Vagina (tissue), 2 donors: ENCODE results near the gene NKAIN2. TPM values are rescaled to one million over a fixed set of nuclear protein-coding genes. Genes with fewer than 3 reads are reported as not detected.

ENCODE experiments used
- DNase-seq, 2 donors: peaks; one replicate each; pipeline ENCODE4 v3.0.0-alpha.2; 2017; ENCODE audit errors: extremely low spot score in 2 of 2
- H3K27ac ChIP-seq: fragments of 200-600 bp; sonication (generic); one replicate; pipeline ENCODE4 v1.5.1; 2019
- H3K27me3 ChIP-seq: fragments of 200-600 bp; sonication (generic); one replicate; pipeline ENCODE4 v1.5.1; 2019
- H3K36me3 ChIP-seq, 2 donors: fragments of 200-600 bp; sonication (generic); one replicate each; pipeline ENCODE4 v1.5.1; 2017 to 2019
- H3K4me1 ChIP-seq: fragments of 200-600 bp; sonication (generic); one replicate; pipeline ENCODE4 v1.5.1; 2019
- H3K4me3 ChIP-seq, 2 donors: fragments of 200-600 bp; sonication (generic); 1 replicate in 1 of 2; 2 replicates in 1 of 2; pipeline ENCODE4 v1.5.1; 2016 to 2019
- H3K9me3 ChIP-seq: fragments of 200-600 bp; sonication (generic); one replicate; pipeline ENCODE4 v1.5.1; 2019
- POLR2A ChIP-seq, 2 donors: fragments of 450-650 bp; IDR thresholded peaks; one replicate each; pipeline ENCODE4 v1.6.1; 2017; ENCODE audit warnings: antibody characterized with exemption in 2 of 2, mild to moderate bottlenecking in 2 of 2, moderate library complexity in 2 of 2
- POLR2AphosphoS5 ChIP-seq, 2 donors: sonication (generic); formaldehyde crosslinking; IDR thresholded peaks; one replicate each; pipeline ENCODE4 v1.9.0; 2017; ENCODE audit warnings: antibody characterized with exemption in 2 of 2, mild to moderate bottlenecking in 2 of 2, low read depth in 1 of 2; ENCODE audit not compliant: insufficient read depth in 1 of 2
- intact Hi-C: fragments of 100-400 bp; cut with DNase I; formaldehyde crosslinking; loops from one replicate; pipeline ENCODE4 v1.15.1; 2023
- total RNA-seq: library from RNA; depleted of rRNA; stranded (reverse); fragments of >200 nt; gene quantifications from one replicate; pipeline ENCODE4 v1.2.3, GENCODE V29; 2016
- TF ChIP-seq, protein P1 (sequence below), 3 experiments: fragments of 450-650 bp in 2 of 3; fragments of 200-600 bp in 1 of 3; sonication (generic) in 1 of 3; IDR thresholded peaks; one replicate each; pipeline ENCODE4 v1.5.1; 2017 to 2019; ENCODE audit warnings: antibody characterized with exemption in 3 of 3, mild to moderate bottlenecking in 2 of 3, moderate library complexity in 2 of 3

NKAIN2 gene
- total RNA-seq, 1 donor from 2014 or later = not detected

DNA sequence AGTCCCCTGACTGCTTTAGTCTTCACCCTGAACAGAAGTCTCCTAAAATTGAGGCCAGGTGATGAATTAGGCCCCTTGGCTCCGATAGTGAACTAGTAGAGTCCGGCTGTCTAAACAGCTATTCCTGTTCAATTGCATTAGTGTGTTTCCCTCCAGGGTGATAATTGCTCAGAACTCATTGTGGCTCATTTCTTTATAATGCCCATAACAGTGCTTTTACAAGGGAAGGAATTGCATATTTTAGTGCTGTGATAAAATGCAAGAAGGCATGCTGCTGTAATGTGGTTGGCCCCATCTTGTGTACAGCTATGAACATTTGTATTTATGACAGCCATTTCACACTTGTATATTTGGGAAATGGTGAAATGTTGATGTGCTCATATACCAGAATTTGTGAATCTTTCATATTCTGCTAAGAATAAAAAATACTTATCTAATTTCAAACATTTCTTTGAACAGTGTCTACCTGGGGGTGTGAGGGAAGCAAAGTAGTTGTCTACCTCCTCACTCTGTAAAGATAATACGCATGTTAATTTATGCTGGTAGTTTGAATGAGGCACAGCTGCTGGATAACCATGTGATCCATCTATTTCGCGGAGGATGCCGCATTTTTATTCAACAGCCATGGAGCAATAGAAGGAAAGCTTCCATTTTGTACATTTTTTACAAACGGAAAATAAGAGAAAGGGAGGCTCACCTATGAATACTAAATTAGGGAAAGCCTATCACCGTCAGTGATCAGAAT is 451.4 kb downstream of the NKAIN2 start:
- Histone ChIP-seq H3K27me3 (no peaks in the 10 kb centered on the region), H3K36me3 (no peaks in the 10 kb centered on the region), H3K9me3 (no peaks in the 10 kb centered on the region), H3K4me3 (no peak overlapping the region), H3K27ac (no peak overlapping the region), H3K4me1 (no peaks in the 10 kb centered on the region)
- intact Hi-C loops = no loop called here
- TF ChIP-seq POLR2A (IDR thresholded peaks at IDR 0.05) (no peak), POLR2AphosphoS5 (IDR thresholded peaks at IDR 0.05; ENCODE audit: insufficient read depth in 1 of 2, low read depth in 1 of 2) (no peak)
- TF ChIP-seq, protein P1, sequence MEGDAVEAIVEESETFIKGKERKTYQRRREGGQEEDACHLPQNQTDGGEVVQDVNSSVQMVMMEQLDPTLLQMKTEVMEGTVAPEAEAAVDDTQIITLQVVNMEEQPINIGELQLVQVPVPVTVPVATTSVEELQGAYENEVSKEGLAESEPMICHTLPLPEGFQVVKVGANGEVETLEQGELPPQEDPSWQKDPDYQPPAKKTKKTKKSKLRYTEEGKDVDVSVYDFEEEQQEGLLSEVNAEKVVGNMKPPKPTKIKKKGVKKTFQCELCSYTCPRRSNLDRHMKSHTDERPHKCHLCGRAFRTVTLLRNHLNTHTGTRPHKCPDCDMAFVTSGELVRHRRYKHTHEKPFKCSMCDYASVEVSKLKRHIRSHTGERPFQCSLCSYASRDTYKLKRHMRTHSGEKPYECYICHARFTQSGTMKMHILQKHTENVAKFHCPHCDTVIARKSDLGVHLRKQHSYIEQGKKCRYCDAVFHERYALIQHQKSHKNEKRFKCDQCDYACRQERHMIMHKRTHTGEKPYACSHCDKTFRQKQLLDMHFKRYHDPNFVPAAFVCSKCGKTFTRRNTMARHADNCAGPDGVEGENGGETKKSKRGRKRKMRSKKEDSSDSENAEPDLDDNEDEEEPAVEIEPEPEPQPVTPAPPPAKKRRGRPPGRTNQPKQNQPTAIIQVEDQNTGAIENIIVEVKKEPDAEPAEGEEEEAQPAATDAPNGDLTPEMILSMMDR (IDR thresholded peaks at IDR 0.05) = no peak
- no peak for DNase-seq

DNA sequence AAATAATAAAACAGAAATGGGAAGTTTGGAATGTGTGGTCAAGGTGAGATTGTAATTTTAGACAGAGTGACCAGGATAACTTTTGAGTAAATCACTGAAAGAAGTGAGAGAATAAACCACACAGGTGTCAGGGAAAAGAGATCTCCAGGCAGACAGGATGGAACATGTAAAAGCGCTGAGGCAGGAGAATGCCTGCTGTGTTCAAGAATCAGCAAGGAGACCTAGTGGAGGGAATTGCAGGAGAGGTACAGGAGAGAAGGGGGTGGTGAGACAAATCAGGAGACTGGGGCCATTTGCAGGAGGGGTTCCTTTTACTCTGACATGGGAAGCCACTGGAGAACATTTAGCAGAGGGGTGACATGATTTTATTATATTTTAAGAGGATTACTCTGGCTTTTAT is 456.7 kb downstream of the NKAIN2 start:
- intact Hi-C loops = no loop called here
- Histone ChIP-seq H3K4me1 (no peaks in the 10 kb centered on the region), H3K4me3 (no peak overlapping the region), H3K36me3 (no peaks in the 10 kb centered on the region), H3K27me3 (no peaks in the 10 kb centered on the region), H3K27ac (no peak overlapping the region), H3K9me3 (no peaks in the 10 kb centered on the region)
- TF ChIP-seq, protein P1 (IDR thresholded peaks at IDR 0.05) = no peak
- TF ChIP-seq POLR2AphosphoS5 (IDR thresholded peaks at IDR 0.05; ENCODE audit: insufficient read depth in 1 of 2, low read depth in 1 of 2) (no peak), POLR2A (IDR thresholded peaks at IDR 0.05) (no peak)
- DNase-seq = no peak

DNA sequence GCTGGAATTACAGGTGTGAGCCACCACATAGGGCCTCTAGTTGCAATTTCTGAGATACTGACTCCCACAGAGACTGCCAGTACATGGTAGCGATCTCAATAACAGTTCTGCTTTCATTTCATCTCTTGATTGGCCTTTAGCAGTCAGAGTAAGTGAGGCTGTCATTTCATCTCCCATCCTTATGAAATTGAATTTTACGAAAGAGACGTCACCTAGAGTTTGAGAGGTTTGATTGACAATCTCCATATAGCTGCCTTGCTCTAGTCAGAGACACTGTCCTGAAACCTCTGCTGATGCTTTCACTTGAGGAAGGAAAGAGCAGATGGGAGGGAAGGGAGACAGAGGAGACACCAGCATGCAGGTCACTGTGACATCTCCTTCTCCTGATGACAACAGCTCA is 466.1 kb downstream of the NKAIN2 start:
- Histone ChIP-seq H3K4me3 (no peak overlapping the region), H3K27ac (no peak overlapping the region), H3K27me3 (no peaks in the 10 kb centered on the region), H3K9me3 (no peaks in the 10 kb centered on the region), H3K36me3 (no peaks in the 10 kb centered on the region), H3K4me1 (no peaks in the 10 kb centered on the region)
- intact Hi-C loops = no loop called here
- no peak for DNase-seq
- TF ChIP-seq, protein P1 (IDR thresholded peaks at IDR 0.05) = no peak
- TF ChIP-seq POLR2A (IDR thresholded peaks at IDR 0.05) = no peak
- no peak for TF ChIP-seq POLR2AphosphoS5 (IDR thresholded peaks at IDR 0.05; ENCODE audit: insufficient read depth in 1 of 2, low read depth in 1 of 2)

DNA sequence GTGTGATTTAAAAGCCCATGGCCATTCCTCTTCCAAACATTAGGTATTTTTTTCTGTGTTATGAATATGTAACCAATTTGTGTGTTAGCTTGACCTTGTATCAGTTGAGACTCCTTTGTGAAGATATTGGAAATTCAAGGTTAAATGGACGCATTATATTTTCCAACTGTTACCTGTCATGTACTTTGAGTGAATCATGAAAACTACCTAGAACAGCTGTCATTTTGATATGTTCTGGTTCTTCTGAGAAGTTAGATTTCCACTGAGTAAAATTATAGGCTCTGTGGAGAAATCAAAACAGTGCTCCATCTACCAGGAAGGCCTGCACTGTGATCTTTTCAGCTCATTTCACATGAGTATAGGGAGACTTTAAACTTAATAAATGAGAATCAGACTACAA is 470.0 kb downstream of the NKAIN2 start:
- no peaks in the 10 kb centered on the region for H3K4me1 ChIP-seq
- no peak overlapping the region for H3K4me3 ChIP-seq
- intact Hi-C loops = no loop called here
- no peak overlapping the region for H3K27ac ChIP-seq
- H3K27me3 ChIP-seq = no peaks in the 10 kb centered on the region
- TF ChIP-seq POLR2AphosphoS5 (IDR thresholded peaks at IDR 0.05; ENCODE audit: insufficient read depth in 1 of 2, low read depth in 1 of 2) (no peak), POLR2A (IDR thresholded peaks at IDR 0.05) (no peak)
- H3K36me3 ChIP-seq = no peaks in the 10 kb centered on the region
- H3K9me3 ChIP-seq = no peaks in the 10 kb centered on the region
- no peak for DNase-seq

DNA sequence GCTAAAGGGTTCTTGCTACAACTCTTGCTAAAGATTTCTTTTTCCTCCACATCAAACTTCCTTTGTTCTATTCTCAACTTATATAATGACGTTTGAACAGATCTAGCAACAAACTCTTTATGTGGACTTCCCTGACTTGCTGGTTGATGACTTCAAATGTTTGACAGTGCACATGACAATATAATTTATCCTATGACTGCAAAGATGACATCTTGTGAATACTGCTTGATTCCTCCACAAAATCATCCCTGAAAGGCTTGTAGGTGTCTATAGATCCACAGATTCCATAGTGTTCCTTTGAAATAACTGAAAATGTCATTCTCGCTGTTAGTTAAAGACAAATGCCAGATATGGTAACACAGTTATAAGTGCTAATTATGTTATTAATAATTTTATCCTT is 478.9 kb downstream of the NKAIN2 start:
- Histone ChIP-seq H3K27me3 (no peaks in the 10 kb centered on the region), H3K4me1 (no peaks in the 10 kb centered on the region), H3K27ac (no peak overlapping the region), H3K36me3 (no peaks in the 10 kb centered on the region), H3K9me3 (no peaks in the 10 kb centered on the region), H3K4me3 (no peak overlapping the region)
- intact Hi-C loops = no loop called here
- no peak for TF ChIP-seq POLR2AphosphoS5 (IDR thresholded peaks at IDR 0.05; ENCODE audit: insufficient read depth in 1 of 2, low read depth in 1 of 2)
- TF ChIP-seq POLR2A (IDR thresholded peaks at IDR 0.05) = no peak
- TF ChIP-seq, protein P1 (IDR thresholded peaks at IDR 0.05) = no peak
- no peak for DNase-seq
